D721Med (cell line): ENCODE results near the gene ABCC11.

Experiments
- DNase-seq: peaks from one replicate; pipeline ENCODE4 v3.0.0; 2011; ENCODE audit warnings: low spot score; ENCODE audit not compliant: insufficient read length
- FAIRE-seq: peaks from 2 replicates; lab custom pipeline; 2011; peaks lifted over from hg19 to GRCh38; lab: Jason Lieb, UNC
- TF ChIP-seq, protein P1 (sequence below): IDR thresholded peaks from 2 replicates; pipeline ENCODE4 v1.5.1; 2012; ENCODE audit warnings: mild to moderate bottlenecking, control low read depth; ENCODE audit not compliant: insufficient read depth; ENCODE audit errors: missing control alignments

Gene ABCC11

GRCh38 chr16:48284772-48285409 lies 37.6 kb upstream of the ABCC11 start:
- no peak for DNase-seq
- no peak for FAIRE-seq

GRCh38 chr16:48282636-48283263 lies 35.4 kb upstream of the ABCC11 start:
- TF ChIP-seq, protein P1, sequence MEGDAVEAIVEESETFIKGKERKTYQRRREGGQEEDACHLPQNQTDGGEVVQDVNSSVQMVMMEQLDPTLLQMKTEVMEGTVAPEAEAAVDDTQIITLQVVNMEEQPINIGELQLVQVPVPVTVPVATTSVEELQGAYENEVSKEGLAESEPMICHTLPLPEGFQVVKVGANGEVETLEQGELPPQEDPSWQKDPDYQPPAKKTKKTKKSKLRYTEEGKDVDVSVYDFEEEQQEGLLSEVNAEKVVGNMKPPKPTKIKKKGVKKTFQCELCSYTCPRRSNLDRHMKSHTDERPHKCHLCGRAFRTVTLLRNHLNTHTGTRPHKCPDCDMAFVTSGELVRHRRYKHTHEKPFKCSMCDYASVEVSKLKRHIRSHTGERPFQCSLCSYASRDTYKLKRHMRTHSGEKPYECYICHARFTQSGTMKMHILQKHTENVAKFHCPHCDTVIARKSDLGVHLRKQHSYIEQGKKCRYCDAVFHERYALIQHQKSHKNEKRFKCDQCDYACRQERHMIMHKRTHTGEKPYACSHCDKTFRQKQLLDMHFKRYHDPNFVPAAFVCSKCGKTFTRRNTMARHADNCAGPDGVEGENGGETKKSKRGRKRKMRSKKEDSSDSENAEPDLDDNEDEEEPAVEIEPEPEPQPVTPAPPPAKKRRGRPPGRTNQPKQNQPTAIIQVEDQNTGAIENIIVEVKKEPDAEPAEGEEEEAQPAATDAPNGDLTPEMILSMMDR, result no peak
- FAIRE-seq (no peak), DNase-seq (no peak)

More at GRCh38 chr16:48284772-48285409, 37.6 kb upstream of the ABCC11 start:
- TF ChIP-seq, protein P1, result no peak

DNA sequence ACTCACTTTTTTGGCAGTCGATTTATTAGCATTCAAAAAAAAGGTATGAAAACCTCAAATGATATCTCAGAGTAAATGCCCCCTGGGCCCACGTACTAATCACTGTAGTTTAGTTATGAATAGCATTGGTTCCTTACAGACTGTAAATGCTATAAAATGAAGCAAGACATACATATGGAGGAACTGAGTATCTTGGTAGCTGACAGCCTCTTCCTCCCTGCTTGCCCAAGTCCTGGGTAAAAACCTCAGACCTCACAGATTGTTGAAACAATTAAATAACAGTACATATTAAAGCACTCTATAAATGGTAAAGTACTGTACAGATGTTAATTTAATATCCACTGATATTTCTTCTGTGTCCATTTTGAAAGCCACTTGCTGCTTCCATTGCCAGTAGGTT lies 33.2 kb upstream of the ABCC11 start:
- FAIRE-seq (no peak), DNase-seq (no peak)
- TF ChIP-seq, protein P1, result no peak

- TF ChIP-seq, protein P1, result no peak
- DNase-seq (no peak), FAIRE-seq (no peak)
These were observed 31.9 kb upstream of the ABCC11 start for GRCh38 chr16:48279199-48279598.

DNA sequence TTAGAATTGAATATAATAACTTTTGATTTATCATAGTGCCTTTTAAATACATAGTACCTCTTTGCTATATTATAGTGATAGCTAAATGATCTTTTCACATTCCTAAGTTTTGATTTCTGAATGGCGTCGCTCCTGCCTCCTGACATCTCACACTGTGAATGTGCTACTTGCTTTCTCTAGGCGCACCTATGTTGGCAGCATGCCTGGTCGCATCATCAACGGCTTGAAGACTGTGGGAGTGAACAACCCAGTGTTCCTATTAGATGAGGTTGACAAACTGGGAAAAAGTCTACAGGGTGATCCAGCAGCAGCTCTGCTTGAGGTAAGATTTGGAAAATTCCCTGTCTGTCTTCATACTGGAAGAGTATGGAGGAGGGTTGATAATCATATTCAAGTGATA lies 29.8 kb upstream of the ABCC11 start:
- TF ChIP-seq, protein P1, result no peak
- FAIRE-seq, result no peak
- DNase-seq, result no peak

DNA sequence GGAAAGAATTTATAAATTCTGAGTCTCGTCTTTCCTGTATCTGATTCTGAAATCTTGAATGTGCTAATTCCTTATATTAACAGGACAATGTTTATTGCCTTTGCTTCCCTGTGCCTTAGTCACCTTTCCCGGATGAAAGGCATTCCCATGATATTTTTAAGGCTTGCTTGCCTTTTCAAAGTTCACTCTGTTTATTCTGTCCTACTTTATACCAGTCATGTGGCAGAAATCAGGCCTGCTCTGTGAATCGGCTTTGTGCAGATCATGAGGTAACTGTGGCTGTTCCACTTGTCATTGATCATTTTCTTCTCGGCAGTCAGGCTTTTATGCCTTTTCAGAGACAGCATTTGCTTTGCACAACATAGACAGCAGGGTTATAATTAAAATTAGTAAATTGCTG lies 28.8 kb upstream of the ABCC11 start:
- no peak for DNase-seq
- FAIRE-seq, result no peak
- TF ChIP-seq, protein P1, result no peak

DNA sequence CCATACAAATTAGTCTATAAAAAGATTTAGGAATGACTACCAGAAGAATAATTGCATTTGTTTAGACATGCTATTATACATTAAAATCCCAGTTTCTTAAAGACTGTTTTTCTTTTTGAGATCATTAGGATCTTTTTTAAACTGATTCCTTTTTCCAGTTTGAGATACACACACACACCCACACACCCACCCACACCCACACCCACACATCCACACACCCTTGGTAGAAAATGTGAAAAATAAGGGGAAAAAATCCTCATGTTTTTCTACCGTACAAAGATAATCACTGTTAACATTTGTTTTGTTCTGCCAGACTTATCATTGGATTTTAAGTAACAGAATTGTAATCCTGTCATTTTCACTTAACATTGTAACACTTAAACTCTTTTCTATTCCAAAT lies 27.1 kb upstream of the ABCC11 start:
- FAIRE-seq (no peak), DNase-seq (no peak)
- TF ChIP-seq, protein P1, result no peak
